ES-I3 (cell line): Measurements from ENCODE around the gene ZNF735.
"Not testable (repeated sequence)": the region's sequence is repeated elsewhere in the genome, so short reads cannot be mapped to it uniquely, and the experiment has no call there.

Experiments used
- H3K36me3 ChIP-seq: 2 replicates; pipeline ENCODE4 v1.6.1; 2013; ENCODE audit warnings: mild to moderate bottlenecking, low read length, control low read depth, moderate library complexity; ENCODE audit not compliant: insufficient read depth
- H3K4me1 ChIP-seq: 2 replicates; pipeline ENCODE4 v1.6.1; 2013; ENCODE audit warnings: mild to moderate bottlenecking, control low read depth, low read length; ENCODE audit not compliant: insufficient read depth
- H3K9ac ChIP-seq: 2 replicates; pipeline ENCODE4 v1.6.1; 2013; ENCODE audit warnings: low read depth, mild to moderate bottlenecking, low read length, moderate library complexity
- H3K9me3 ChIP-seq: 2 replicates; pipeline ENCODE4 v1.6.1; 2013; ENCODE audit warnings: mild to moderate bottlenecking, low read length, moderate library complexity; ENCODE audit not compliant: control insufficient read depth, insufficient read depth

ZNF735 gene

DNA sequence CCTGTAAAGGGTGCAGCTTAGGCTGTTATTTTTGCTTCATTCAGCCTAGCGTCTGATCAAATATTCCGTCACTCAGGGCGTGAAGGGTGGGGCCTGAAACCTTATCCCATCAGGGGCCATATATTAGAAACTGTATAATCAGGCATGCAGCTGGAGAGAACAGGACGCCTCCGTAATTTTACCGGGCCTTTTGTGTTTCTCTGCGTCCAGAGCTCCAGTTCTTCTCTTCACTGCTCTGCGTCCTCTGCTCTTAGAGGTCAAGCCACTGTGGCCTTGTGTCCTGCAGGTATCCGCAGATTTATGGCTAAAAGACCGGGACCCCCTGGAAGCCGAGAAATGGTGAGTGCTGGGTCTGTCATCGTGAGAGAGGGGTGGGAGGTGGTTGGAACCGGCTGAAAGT is at the start of gene ZNF735:
ZNF735 (plus strand) TSS at position 301 of the 400 bp plus-strand sequence; CDS start at position 301, 0 bp downstream.
- Histone ChIP-seq H3K36me3 (no peaks in the 10 kb centered on the region), H3K9ac (no peak within 1 kb of the TSS), H3K4me1 (no peaks in the 10 kb centered on the region), H3K9me3 (no peaks in the 10 kb centered on the region)

GRCh38 chr7:64170974-64171373 is 36.0 kb upstream of the ZNF735 start:
- H3K36me3 ChIP-seq, H3K4me1 ChIP-seq, H3K9ac ChIP-seq, H3K9me3 ChIP-seq: not testable (repeated sequence)

GRCh38 chr7:64174328-64174727 is 32.7 kb upstream of the ZNF735 start:
- H3K9ac ChIP-seq, result no peak overlapping the region
- no peaks in the 10 kb centered on the region for H3K4me1 ChIP-seq
- no peaks in the 10 kb centered on the region for H3K36me3 ChIP-seq
- H3K9me3 ChIP-seq, result no peaks in the 10 kb centered on the region

DNA sequence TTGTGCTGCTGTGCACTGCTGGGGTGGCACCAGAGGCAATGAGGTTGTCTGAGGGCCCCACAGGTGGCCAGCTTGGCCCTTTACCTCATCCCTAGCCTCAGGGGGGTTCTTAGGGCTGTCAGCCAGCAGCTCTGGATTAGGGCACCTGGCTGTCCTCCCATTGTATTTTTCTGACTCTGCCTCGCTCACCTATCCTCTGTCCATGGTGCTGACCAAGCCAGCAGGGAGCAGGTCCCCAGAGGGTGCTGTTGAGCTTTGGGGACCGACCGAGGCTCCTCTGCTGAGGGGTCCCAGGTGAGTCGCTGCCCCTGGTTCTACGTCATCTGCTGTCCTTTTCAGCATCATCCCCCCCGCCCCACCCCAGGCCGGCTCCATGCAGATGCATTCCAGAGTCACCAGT is 32.1 kb upstream of the ZNF735 start:
- Histone ChIP-seq H3K9ac (no peak overlapping the region), H3K36me3 (no peaks in the 10 kb centered on the region), H3K4me1 (no peaks in the 10 kb centered on the region), H3K9me3 (no peaks in the 10 kb centered on the region)

- no peaks in the 10 kb centered on the region for H3K36me3 ChIP-seq
- no peaks in the 10 kb centered on the region for H3K9me3 ChIP-seq
- no peaks in the 10 kb centered on the region for H3K4me1 ChIP-seq
- H3K9ac ChIP-seq, result no peak overlapping the region
These were observed 26.0 kb upstream of the ZNF735 start for GRCh38 chr7:64180989-64181388.

- H3K4me1 ChIP-seq, result no peaks in the 10 kb centered on the region
- no peak overlapping the region for H3K9ac ChIP-seq
- no peaks in the 10 kb centered on the region for H3K36me3 ChIP-seq
- H3K9me3 ChIP-seq, result no peaks in the 10 kb centered on the region
These were observed 25.4 kb upstream of the ZNF735 start for GRCh38 chr7:64181586-64181985.

DNA sequence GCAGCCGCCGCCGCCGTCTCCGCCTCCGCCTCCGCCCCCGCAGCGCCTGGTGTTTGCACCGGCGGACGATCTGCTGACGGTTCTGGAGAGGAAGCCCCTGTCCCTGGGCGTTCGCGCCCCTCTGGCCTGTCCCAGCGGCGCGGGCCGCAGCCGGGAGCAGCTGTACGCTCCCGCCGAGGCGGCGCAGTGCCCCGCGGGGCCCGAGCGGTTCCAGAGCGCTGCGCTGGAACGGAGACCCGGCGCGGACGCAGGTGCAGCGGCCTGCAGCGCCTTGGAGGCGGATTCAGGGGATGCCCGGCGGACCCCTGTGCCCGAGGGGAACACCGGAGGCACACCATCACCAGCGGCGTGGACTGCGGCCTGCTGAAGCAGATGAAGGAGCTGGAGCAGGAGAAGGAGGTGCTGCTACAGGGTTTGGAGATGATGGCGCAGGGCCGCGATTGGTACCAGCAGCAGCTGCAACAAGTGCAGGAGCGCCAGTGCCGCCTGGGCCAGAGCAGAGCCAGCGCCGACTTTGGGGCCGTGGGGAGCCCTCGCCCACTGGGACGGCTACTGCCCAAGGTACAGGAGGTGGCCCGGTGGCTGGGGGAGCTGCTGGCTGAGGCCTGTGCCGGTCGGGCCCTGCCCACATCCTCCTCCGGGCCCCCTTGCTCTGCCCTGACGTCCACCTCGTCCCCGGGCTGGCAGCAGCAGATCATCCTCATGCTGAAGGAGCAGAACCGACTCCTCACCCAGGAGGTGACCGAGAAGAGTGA is 24.8 kb upstream of the ZNF735 start:
- Histone ChIP-seq H3K9me3 (no peaks in the 10 kb centered on the region), H3K9ac (no peak overlapping the region), H3K36me3 (no peaks in the 10 kb centered on the region), H3K4me1 (no peaks in the 10 kb centered on the region)

DNA sequence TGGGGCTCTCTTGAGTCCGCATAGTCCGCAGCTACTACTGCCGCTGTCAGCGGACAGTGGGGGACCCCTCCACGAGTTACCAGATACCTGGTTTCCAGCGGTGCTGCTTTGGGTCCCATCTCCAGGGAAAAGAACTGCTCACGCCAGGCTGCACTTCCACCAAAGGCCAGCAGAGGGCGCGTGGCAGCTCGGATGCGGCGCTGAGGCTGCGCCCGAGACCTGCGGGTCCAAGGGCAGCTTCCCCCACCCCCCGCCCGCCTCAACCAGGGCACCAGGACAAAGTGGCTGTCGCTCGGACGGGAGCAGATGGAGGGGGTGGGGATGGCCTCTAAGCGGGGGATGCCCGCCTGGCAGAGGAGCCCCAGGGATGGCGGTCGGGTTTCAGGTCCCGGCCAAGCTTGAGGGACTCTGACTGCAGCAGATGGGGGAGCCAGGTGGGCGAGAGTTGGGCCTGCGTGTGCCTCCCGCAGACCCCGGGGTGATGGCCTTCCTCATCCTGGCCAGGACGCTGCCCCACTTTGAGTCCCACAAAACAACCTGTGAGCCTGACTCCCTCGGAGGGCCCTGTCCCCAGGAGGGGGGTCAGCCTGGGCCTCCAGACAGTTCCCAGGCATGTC is 23.8 kb upstream of the ZNF735 start:
- no peaks in the 10 kb centered on the region for H3K9me3 ChIP-seq
- H3K9ac ChIP-seq, result no peak overlapping the region
- H3K36me3 ChIP-seq, result no peaks in the 10 kb centered on the region
- no peaks in the 10 kb centered on the region for H3K4me1 ChIP-seq

DNA sequence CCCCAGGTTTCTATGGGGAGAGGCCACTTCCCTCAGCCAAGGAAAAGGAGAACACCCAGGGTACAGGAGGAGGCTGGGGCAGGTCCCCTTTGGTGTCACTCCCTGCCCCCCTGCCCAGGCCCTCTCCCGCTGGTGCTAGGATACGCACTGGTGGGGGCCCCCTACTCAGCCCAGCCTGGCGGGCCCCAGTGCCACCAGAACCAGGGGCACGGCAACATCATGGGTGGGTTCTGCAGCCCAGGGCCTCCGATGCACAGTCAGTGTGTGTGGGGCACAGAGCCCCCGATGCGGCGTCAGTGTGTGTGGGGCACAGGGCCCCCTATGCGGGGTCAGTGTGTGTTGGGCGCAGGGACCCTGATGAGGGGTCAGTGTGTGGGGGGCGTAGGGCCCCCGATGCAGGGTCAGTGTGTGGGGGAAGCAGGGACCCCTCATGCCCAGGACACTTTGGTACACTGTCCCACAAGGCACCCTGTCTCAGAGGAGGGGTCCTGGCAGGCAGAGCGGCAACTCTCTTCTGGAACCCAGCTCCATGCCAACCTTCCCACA is 23.1 kb upstream of the ZNF735 start:
- Histone ChIP-seq H3K36me3 (no peaks in the 10 kb centered on the region), H3K9ac (no peak overlapping the region), H3K9me3 (no peaks in the 10 kb centered on the region), H3K4me1 (no peaks in the 10 kb centered on the region)

DNA sequence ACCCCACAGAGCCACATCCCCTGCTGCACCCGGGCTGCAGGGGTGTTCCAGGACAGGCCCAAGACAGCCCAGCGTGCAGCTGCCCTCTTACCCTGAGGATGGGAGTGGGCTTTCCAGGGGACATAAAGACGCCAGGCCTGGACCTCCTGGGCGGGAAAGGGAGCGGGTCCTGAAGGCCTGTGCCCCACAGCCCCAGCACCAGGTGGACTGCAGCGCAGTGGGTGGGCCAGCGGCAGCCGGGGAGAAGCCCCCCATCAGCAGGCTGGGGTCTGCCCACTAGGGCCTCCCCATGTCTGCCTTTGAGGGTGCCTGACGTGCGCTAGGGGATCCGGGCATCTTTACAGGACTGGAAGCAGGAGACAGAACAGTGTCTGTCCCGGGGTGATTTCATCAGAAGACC is 22.6 kb upstream of the ZNF735 start:
- no peaks in the 10 kb centered on the region for H3K36me3 ChIP-seq
- no peak overlapping the region for H3K9ac ChIP-seq
- H3K9me3 ChIP-seq, result no peaks in the 10 kb centered on the region
- no peaks in the 10 kb centered on the region for H3K4me1 ChIP-seq

- Histone ChIP-seq H3K4me1 (no peaks in the 10 kb centered on the region), H3K9ac (no peak overlapping the region), H3K36me3 (no peaks in the 10 kb centered on the region), H3K9me3 (no peaks in the 10 kb centered on the region)
These were observed 19.6 kb upstream of the ZNF735 start for GRCh38 chr7:64187408-64187807.

- Histone ChIP-seq H3K36me3 (no peaks in the 10 kb centered on the region), H3K9me3 (no peaks in the 10 kb centered on the region), H3K4me1 (no peaks in the 10 kb centered on the region), H3K9ac (no peak overlapping the region)
These were observed 14.8 kb upstream of the ZNF735 start for GRCh38 chr7:64192148-64192704.

DNA sequence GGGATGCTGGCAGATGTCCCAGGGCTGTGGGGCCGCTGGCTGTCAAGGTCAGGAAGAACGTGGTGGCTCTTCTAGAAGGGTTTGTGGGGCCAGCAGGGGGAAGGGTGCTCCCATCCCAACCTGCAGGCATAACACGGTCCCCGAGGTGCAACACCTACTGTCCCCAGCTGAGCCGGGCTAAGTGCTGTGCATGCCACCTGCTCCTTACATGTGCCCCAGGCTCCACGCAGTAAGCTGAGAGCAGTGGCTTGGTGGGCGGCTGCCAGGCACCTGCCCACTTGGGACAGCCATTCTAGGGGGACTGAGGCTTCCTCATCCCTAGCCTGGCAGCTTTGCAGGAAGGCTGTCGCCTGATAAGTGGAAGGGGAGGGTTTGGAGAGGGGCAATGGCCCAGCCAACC is 14.2 kb upstream of the ZNF735 start:
- Histone ChIP-seq H3K9ac (no peak overlapping the region), H3K4me1 (no peaks in the 10 kb centered on the region), H3K9me3 (no peaks in the 10 kb centered on the region)

GRCh38 chr7:64219710-64220298 is 12.8 kb downstream of the ZNF735 start:
- H3K36me3 ChIP-seq, H3K9ac ChIP-seq, H3K9me3 ChIP-seq, H3K4me1 ChIP-seq: not testable (repeated sequence)

More for the DNA sequence above, 14.2 kb upstream of the ZNF735 start:
- no peaks in the 10 kb centered on the region for H3K36me3 ChIP-seq
